Neuronal stem cell (in vitro differentiated cells): Measurements from ENCODE around the gene ITGB5.

Experiments used
- DNase-seq: peaks from one replicate; pipeline ENCODE4 v3.0.0-alpha.2; 2013; ENCODE audit warnings: low spot score
- H2AFZ ChIP-seq: one replicate; pipeline ENCODE4 v1.6.1; 2013; ENCODE audit warnings: mild to moderate bottlenecking, low read length, inconsistent platforms
- H2AK5ac ChIP-seq: 2 replicates; pipeline ENCODE4 v1.6.1; 2013; ENCODE audit warnings: low read depth, mild to moderate bottlenecking, inconsistent platforms, low read length, moderate library complexity, mixed read lengths
- H2BK120ac ChIP-seq: 2 replicates; pipeline ENCODE4 v1.6.1; 2013; ENCODE audit warnings: low read depth, mild to moderate bottlenecking, inconsistent platforms, low read length, moderate library complexity, mixed read lengths
- H2BK12ac ChIP-seq: one replicate; pipeline ENCODE4 v1.6.1; 2013; ENCODE audit warnings: low read length, inconsistent platforms
- H2BK15ac ChIP-seq: 2 replicates; pipeline ENCODE4 v1.6.1; 2013; ENCODE audit warnings: mild to moderate bottlenecking, low read length, inconsistent platforms, mixed read lengths
- H2BK5ac ChIP-seq: one replicate; pipeline ENCODE4 v1.6.1; 2013; ENCODE audit warnings: inconsistent platforms, mild to moderate bottlenecking, low read length, moderate library complexity
- H3K14ac ChIP-seq: one replicate; pipeline ENCODE4 v1.6.1; 2013; ENCODE audit warnings: low read length, inconsistent platforms
- H3K18ac ChIP-seq: 2 replicates; pipeline ENCODE4 v1.6.1; 2013; ENCODE audit warnings: low read length, inconsistent platforms
- H3K23ac ChIP-seq: 2 replicates; pipeline ENCODE4 v1.6.1; 2013; ENCODE audit warnings: low read depth, mild to moderate bottlenecking, mixed read lengths, low read length, inconsistent platforms; ENCODE audit not compliant: poor library complexity
- H3K27ac ChIP-seq: replicated peaks from 3 replicates; pipeline ENCODE4 v1.5.1; 2013; ENCODE audit warnings: low read length, inconsistent platforms
- H3K27me3 ChIP-seq, 3 experiments: 2 replicates each; pipeline ENCODE4 v1.6.1; 2013; ENCODE audit warnings: low read length in 3 of 3, mild to moderate bottlenecking in 2 of 3, inconsistent platforms in 1 of 3, low read depth in 1 of 3, mixed read lengths in 1 of 3, moderate library complexity in 1 of 3; ENCODE audit not compliant: control insufficient read depth in 3 of 3, insufficient read depth in 3 of 3
- H3K36me3 ChIP-seq, 2 donors: replicated peaks in 1 of 2; 2 replicates each; pipeline ENCODE4 v1.6.1; 2013; ENCODE audit warnings: low read length in 2 of 2; ENCODE audit not compliant: control insufficient read depth in 2 of 2, insufficient read depth in 2 of 2
- H3K4ac ChIP-seq: 2 replicates; pipeline ENCODE4 v1.6.1; 2013; ENCODE audit warnings: inconsistent platforms, mild to moderate bottlenecking, low read length, moderate library complexity
- H3K4me1 ChIP-seq, 2 donors: 1 replicate in 1 of 2; 2 replicates in 1 of 2; pipeline ENCODE4 v1.6.1; 2013; ENCODE audit warnings: low read length in 2 of 2, low read depth in 1 of 2; ENCODE audit not compliant: control insufficient read depth in 2 of 2, insufficient read depth in 1 of 2
- H3K4me2 ChIP-seq: one replicate; pipeline ENCODE4 v1.6.1; 2013; ENCODE audit warnings: mild to moderate bottlenecking, low read length, inconsistent platforms; ENCODE audit not compliant: insufficient read depth, poor library complexity, severe bottlenecking
- H3K4me3 ChIP-seq, 2 donors: 2 replicates each; pipeline ENCODE4 v1.5.1; 2013; ENCODE audit warnings: low read length in 2 of 2, mild to moderate bottlenecking in 2 of 2, inconsistent platforms in 1 of 2, moderate library complexity in 1 of 2
- H3K79me1 ChIP-seq: one replicate; pipeline ENCODE4 v1.6.1; 2013; ENCODE audit warnings: low read depth, mild to moderate bottlenecking, inconsistent platforms, low read length, moderate library complexity
- H3K9ac ChIP-seq: one replicate; pipeline ENCODE4 v1.6.1; 2013; ENCODE audit warnings: mild to moderate bottlenecking, low read depth, low read length, inconsistent platforms; ENCODE audit not compliant: poor library complexity
- H3K9me3 ChIP-seq, 2 donors: replicated peaks in 1 of 2; 2 replicates each; pipeline versions ENCODE3 to v1.6.1; 2013; ENCODE audit warnings: low read length in 2 of 2, mild to moderate bottlenecking in 2 of 2, inconsistent platforms in 1 of 2, low read depth in 1 of 2, mixed read lengths in 1 of 2, moderate library complexity in 1 of 2; ENCODE audit not compliant: control insufficient read depth in 2 of 2, insufficient read depth in 1 of 2
- H4K8ac ChIP-seq: one replicate; pipeline ENCODE4 v1.6.1; 2013; ENCODE audit warnings: low read depth, mild to moderate bottlenecking, inconsistent platforms, low read length, moderate library complexity
- H4K91ac ChIP-seq: one replicate; pipeline ENCODE4 v1.6.1; 2013; ENCODE audit warnings: low read length, low read depth, mild to moderate bottlenecking, inconsistent platforms; ENCODE audit not compliant: poor library complexity
- WGBS, 2 donors: extraction: QIAGEN DNeasy Blood & Tissue Kit; methylation state at CpG; one replicate each; pipeline ENCODE4 v1.1.7; 2013; ENCODE audit warnings: missing lambda C conversion rate in 2 of 2, mixed read lengths in 1 of 2; ENCODE audit not compliant: insufficient read length in 2 of 2, insufficient replicate concordance in 1 of 2; ENCODE audit errors: extremely low coverage in 2 of 2; 5-methylcytosine and 5-hydroxymethylcytosine counted together

Gene ITGB5

GRCh38 chr3:124876401-124876878 lies 10.7 kb downstream of the ITGB5 start:
- Histone ChIP-seq H3K23ac (no peak overlapping the region), H3K4me3 (no peak overlapping the region), H2BK120ac (no peak overlapping the region), H2AK5ac (no peak overlapping the region), H3K27me3 (no peaks in the 10 kb centered on the region), H2AFZ (no peak overlapping the region), H3K9me3 (no peaks in the 10 kb centered on the region), H3K4ac (no peak overlapping the region), H3K27ac (no peak overlapping the region), H4K8ac (no peak overlapping the region), H3K9ac (no peak overlapping the region), H3K36me3 (no peaks in the 10 kb centered on the region), H3K4me1 (peaks cover 11 to 13% of the 10 kb centered on the region in 2 donors), H3K79me1 (no peaks in the 10 kb centered on the region), H2BK12ac (no peak overlapping the region), H4K91ac (no peak overlapping the region), H2BK5ac (no peak overlapping the region), H3K4me2 (no peak overlapping the region), H2BK15ac (no peak overlapping the region), H3K14ac (no peak overlapping the region), H3K18ac (peak overlapping the region; percentile 58)
- WGBS, 2 donors = no CpG with 5 or more reads among the region's 3 CpGs
- DNase-seq = no peak

- WGBS, 2 donors = no CpG with 5 or more reads among the region's 1 CpG
These were observed 13.9 kb downstream of the ITGB5 start for GRCh38 chr3:124873226-124873625.

GRCh38 chr3:124867511-124867910 lies 19.7 kb downstream of the ITGB5 start:
- H3K27me3 ChIP-seq = no peaks in the 10 kb centered on the region

More at GRCh38 chr3:124873226-124873625, 13.9 kb downstream of the ITGB5 start:
- Histone ChIP-seq H3K27ac (no peak overlapping the region), H4K8ac (no peak overlapping the region), H3K4me3 (no peak overlapping the region), H2BK12ac (no peak overlapping the region), H3K14ac (no peak overlapping the region), H2BK15ac (no peak overlapping the region), H3K79me1 (peaks cover under 1% of the 10 kb centered on the region), H3K4ac (no peak overlapping the region), H3K18ac (no peak overlapping the region), H2AK5ac (no peak overlapping the region), H3K9me3 (no peaks in the 10 kb centered on the region), H3K9ac (no peak overlapping the region), H3K23ac (no peak overlapping the region), H3K4me1 (peaks cover 5 to 11% of the 10 kb centered on the region in 2 donors), H2BK5ac (no peak overlapping the region), H3K4me2 (no peak overlapping the region), H2AFZ (no peak overlapping the region), H3K27me3 (no peaks in the 10 kb centered on the region), H3K36me3 (no peaks in the 10 kb centered on the region), H2BK120ac (no peak overlapping the region), H4K91ac (no peak overlapping the region)
- DNase-seq = no peak

GRCh38 chr3:124862006-124862405 lies 25.2 kb downstream of the ITGB5 start:
- Histone ChIP-seq H3K4me2 (no peak overlapping the region), H2BK15ac (no peak overlapping the region), H3K36me3 (peaks cover 0 to 2% of the 10 kb centered on the region in 2 donors), H3K27ac (no peak overlapping the region), H2AK5ac (no peak overlapping the region), H4K91ac (no peak overlapping the region), H3K27me3 (no peaks in the 10 kb centered on the region), H3K9ac (no peak overlapping the region), H2BK120ac (no peak overlapping the region), H3K9me3 (no peaks in the 10 kb centered on the region), H3K23ac (no peak overlapping the region), H3K4me1 (peaks cover 0 to 6% of the 10 kb centered on the region in 2 donors), H2BK5ac (no peak overlapping the region), H3K14ac (no peak overlapping the region), H3K79me1 (no peaks in the 10 kb centered on the region), H4K8ac (no peak overlapping the region), H2BK12ac (no peak overlapping the region), H2AFZ (no peak overlapping the region), H3K18ac (no peak overlapping the region), H3K4ac (no peak overlapping the region), H3K4me3 (no peak overlapping the region)
- DNase-seq = no peak
- no CpG with 5 or more reads among the region's 2 CpGs for WGBS, 2 donors

More at GRCh38 chr3:124867511-124867910, 19.7 kb downstream of the ITGB5 start:
- H3K4ac ChIP-seq = no peak overlapping the region
- no peaks in the 10 kb centered on the region for H3K4me1 ChIP-seq
- H4K8ac ChIP-seq = no peak overlapping the region
- no peak overlapping the region for H3K14ac ChIP-seq
- no peak overlapping the region for H2BK5ac ChIP-seq
- H3K36me3 ChIP-seq = peaks cover 0 to 3% of the 10 kb centered on the region in 2 donors
- no peak overlapping the region for H3K4me2 ChIP-seq
- no CpG with 5 or more reads among the region's 3 CpGs for WGBS, 2 donors
- no peak overlapping the region for H2BK120ac ChIP-seq
- H2AK5ac ChIP-seq = no peak overlapping the region
- no peak overlapping the region for H4K91ac ChIP-seq
- peak overlapping the region; percentile 68 for H3K18ac ChIP-seq
- H2AFZ ChIP-seq = no peak overlapping the region
- H3K9me3 ChIP-seq = no peaks in the 10 kb centered on the region
- H3K27ac ChIP-seq = no peak overlapping the region
- no peak overlapping the region for H3K9ac ChIP-seq
- H3K23ac ChIP-seq = no peak overlapping the region
- DNase-seq = no peak
- no peak overlapping the region for H2BK12ac ChIP-seq
- no peak overlapping the region for H3K4me3 ChIP-seq
- peaks cover 5% of the 10 kb centered on the region for H3K79me1 ChIP-seq
- no peak overlapping the region for H2BK15ac ChIP-seq
